Measurements from ENCODE around the gene ZNF580.

DNA sequence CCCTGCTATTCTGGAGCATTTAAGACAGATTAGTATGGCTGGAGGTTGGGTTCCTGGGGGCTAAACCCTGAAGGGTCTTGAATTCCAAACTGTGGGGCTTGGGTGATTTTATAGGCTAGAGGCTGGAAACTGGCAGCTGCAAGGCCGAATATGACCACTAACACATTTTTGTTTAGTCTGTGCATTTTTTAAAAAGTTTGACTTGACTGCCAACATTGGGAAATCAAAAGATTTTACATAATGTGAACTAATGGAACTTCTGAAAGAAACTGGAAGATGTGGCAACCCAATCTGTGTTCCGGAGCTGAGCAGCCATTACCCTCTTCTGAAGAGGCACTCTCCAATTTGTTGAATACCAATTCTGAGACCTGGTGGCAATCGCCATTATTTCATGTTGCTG lies 21.5 kb upstream of the ZNF580 start:
- TF ChIP-seq CTCF (IDR thresholded peaks at IDR 0.05) (no peak), POLR2A (IDR thresholded peaks at IDR 0.05) (no peak)

Data from heart left ventricle (tissue), 13 donors.